NCI-H146 treated with DMSO at 0.1 percent for 48 hours (cell line): Measurements from ENCODE around the gene MX1.

Source experiments
- DNase-seq: peaks from one replicate; lab custom pipeline; 2025; ENCODE audit not compliant: unreplicated experiment; lab: John Stamatoyannopoulos, UW

Gene MX1, protein sequence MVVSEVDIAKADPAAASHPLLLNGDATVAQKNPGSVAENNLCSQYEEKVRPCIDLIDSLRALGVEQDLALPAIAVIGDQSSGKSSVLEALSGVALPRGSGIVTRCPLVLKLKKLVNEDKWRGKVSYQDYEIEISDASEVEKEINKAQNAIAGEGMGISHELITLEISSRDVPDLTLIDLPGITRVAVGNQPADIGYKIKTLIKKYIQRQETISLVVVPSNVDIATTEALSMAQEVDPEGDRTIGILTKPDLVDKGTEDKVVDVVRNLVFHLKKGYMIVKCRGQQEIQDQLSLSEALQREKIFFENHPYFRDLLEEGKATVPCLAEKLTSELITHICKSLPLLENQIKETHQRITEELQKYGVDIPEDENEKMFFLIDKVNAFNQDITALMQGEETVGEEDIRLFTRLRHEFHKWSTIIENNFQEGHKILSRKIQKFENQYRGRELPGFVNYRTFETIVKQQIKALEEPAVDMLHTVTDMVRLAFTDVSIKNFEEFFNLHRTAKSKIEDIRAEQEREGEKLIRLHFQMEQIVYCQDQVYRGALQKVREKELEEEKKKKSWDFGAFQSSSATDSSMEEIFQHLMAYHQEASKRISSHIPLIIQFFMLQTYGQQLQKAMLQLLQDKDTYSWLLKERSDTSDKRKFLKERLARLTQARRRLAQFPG

DNA sequence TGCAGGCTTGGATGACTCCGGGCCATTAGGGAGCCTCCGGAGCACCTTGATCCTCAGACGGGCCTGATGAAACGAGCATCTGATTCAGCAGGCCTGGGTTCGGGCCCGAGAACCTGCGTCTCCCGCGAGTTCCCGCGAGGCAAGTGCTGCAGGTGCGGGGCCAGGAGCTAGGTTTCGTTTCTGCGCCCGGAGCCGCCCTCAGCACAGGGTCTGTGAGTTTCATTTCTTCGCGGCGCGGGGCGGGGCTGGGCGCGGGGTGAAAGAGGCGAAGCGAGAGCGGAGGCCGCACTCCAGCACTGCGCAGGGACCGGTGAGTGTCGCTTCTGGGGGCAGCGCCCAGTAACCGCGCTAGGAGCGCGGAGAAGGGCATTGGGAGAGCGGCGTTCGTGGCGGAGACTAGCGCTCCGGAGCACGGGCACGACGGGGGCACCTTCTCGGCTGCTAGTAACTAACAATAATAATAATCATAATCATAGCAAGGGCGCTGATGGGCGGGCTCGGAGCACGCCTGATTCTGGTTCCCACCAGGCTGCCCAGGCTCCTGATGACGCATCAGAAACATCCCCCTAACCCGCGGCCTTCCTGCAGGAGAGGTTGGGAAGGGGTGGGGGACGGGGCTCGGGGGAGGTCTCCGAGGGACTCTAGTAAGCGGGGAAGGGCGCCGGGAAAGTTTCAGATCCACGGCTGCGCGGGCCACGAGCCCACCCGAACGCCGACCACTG lies at the start of gene MX1:
Gene MX1 (plus strand): TSS at position 286 of the 722 bp plus-strand sequence. CDS start 5,832 bp downstream, outside the sequence.
- no peak for DNase-seq

- DNase-seq, result no peak
Measured at GRCh38 chr21:41377715-41378114, 48.3 kb upstream of the MX1 start.

GRCh38 chr21:41378849-41379248 lies 47.2 kb upstream of the MX1 start:
- DNase-seq, result no peak

GRCh38 chr21:41379901-41380300 lies 46.1 kb upstream of the MX1 start:
- DNase-seq, result no peak

GRCh38 chr21:41381731-41382130 lies 44.3 kb upstream of the MX1 start:
- DNase-seq, result no peak

GRCh38 chr21:41387042-41387819 lies 38.8 kb upstream of the MX1 start:
- no peak for DNase-seq

GRCh38 chr21:41387824-41388223 lies 38.2 kb upstream of the MX1 start:
- no peak for DNase-seq

DNA sequence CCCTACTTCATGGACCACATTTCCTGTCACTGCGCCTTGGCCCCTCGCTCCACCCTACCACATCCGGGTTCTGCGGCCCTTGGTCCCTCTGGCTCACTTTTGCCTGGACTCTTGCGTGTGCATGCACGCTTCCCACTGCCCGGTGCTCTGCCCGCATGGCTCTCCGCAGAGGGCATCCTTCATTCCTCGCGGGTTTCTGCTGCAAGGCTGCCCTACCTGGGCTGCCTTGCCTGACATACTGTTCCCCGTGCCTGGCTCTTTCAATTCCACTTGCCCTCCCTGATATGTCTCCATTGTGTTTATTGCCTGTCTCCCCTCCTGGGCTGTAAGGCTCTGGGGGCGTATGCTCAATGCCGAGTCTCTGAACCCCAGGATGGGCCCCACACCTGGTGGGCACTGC lies 37.8 kb upstream of the MX1 start:
- no peak for DNase-seq

GRCh38 chr21:41390043-41390639 lies 35.9 kb upstream of the MX1 start:
- DNase-seq, result no peak

GRCh38 chr21:41393876-41394465 lies 32.1 kb upstream of the MX1 start:
- DNase-seq, result no peak

DNA sequence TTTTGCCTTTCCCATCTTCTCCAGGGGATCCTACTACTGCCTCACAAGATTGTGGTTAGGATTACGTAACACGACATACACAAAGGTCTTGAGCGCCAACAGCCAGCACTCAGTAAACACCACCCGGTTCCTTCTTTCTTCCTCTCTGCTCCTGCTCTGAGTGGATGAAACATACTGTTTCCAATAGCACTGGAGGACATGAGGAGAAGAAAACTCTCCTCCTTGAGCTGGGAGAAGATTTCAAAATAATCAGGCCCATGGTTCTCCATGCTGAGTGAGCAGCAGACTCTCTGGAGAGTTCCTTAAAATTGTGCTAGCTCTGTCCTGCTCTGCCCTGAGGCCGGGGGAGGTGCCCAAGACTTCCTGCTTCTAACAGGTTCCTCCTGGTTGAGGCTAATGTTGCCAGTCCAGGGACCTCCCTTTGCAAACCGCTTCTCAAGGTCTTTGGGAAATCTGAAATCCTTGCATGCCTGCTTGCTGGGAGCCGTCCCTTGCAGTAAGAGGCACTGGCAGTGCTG lies 29.4 kb upstream of the MX1 start:
- DNase-seq, result no peak

DNA sequence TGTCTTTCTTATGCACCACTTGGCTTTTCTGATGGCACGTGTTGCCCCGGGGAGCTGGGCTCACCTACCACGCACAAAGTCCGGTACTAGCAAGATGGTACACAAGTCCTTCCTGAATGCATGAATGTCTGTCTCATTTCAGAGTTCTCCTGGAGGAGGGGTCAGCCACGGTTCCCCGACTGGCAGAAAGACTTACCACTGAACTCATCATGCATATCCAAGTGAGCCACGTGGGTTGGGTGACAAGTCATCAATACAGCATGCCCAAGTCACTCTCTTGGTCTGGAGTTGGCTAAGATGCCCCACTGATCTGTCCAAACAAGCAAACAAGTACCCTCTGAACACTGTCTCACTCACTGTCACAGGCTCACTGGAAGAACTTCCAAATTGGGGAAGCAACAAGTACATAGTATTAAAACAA lies 28.6 kb upstream of the MX1 start:
- no peak for DNase-seq

GRCh38 chr21:41398251-41398650 lies 27.8 kb upstream of the MX1 start:
- no peak for DNase-seq

DNA sequence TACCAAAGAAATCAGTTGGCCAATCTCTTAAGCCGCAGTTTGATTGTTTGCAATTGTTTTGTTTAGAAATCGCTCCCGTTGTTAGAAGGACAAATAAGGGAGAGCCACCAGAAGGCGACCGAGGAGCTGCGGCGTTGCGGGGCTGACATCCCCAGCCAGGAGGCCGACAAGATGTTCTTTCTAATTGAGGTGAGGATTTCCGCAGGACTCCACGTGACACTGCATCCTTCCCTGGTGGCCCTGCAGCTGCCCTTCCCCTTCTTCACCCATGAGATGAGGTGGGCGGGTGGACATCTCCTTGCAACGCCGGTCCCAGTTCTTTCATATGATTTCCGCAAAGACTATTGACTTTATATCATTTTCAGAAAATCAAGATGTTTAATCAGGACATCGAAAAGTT lies 27.2 kb upstream of the MX1 start:
- DNase-seq, result no peak

DNA sequence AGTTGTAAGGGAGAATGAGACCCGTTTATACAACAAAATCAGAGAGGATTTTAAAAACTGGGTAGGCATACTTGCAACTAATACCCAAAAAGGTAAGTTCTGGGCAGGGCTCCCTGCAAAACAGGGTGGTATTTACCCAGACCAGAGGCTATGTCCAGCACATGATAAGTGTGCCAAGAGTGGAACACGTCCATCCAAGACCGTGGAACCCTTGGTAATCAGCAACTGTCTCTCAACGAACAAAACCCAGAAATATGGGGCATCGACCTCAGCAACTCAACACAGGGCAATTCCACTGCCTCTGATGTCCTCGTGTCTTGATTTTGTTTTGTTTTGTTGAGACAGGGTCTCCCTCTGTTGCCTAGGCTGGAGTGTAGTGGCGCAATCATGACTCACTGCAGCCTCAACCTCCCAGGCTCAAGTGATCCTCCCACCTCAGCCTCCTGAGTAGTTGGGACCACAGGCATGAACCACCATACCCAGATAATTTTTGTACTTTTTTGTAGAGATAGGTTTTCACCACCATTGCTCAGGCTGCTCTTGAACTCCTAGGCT lies 26.7 kb upstream of the MX1 start:
- DNase-seq, result no peak

- no peak for DNase-seq
Measured at GRCh38 chr21:41402231-41402630, 23.8 kb upstream of the MX1 start.

- DNase-seq, result no peak
Measured at GRCh38 chr21:41402796-41403195, 23.2 kb upstream of the MX1 start.

- DNase-seq, result no peak
Measured at GRCh38 chr21:41403331-41403730, 22.7 kb upstream of the MX1 start.

- no peak for DNase-seq
Measured at GRCh38 chr21:41403966-41404365, 22.1 kb upstream of the MX1 start.

DNA sequence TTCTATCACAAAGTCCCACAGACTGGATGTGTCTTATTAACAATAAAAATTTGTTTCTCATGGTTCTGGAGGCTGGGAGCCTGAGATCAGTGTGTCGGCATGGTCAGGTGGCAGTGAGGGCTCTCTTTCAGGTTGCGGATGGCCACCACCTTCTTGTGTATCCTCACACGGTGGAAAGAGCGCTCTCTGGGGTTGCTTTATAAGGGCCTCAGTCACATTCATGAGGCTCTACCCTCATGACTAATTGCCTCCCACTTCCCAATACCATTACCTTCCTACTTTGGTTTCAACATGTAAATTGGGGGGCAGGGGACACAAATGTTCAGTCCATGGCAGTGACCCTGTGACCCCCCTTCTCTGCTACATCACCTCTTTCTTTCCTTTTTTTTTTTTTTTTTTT lies 20.7 kb upstream of the MX1 start:
- no peak for DNase-seq
